Activated naive CD4-positive, alpha-beta T cell treated with Interleukin-2 at 50 U/mL for 16 hours (primary cell): ENCODE results near the gene INF2.
"Not testable (repeated sequence)": the region's sequence is repeated elsewhere in the genome, so short reads cannot be mapped to it uniquely, and the experiment has no call there.

Experiments
- DNase-seq: peaks from one replicate; pipeline ENCODE4 v3.0.0-alpha.2; 2020

The INF2 gene

GRCh38 chr14:104657563-104658324 lies 31.7 kb upstream of the INF2 start:
- DNase-seq = no peak

DNA sequence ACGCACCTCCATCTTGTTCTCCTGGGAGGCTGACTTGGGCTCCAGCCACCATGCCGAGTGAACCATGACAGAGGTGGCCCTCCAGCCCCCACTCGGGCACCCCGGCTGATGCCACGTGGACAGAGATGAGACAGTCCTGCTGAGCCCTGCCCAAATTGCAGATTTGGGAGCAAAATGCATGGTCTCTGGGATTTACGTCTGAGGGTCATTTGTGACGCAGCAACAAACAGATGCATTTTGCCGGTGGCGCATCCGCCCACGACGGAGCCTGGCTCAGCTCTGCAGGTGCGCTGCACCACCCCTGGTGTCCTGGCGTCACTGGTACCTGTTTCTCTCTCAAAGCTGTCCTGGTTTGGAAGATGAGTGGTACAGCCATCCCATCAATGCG lies 31.1 kb upstream of the INF2 start:
- DNase-seq = no peak

DNA sequence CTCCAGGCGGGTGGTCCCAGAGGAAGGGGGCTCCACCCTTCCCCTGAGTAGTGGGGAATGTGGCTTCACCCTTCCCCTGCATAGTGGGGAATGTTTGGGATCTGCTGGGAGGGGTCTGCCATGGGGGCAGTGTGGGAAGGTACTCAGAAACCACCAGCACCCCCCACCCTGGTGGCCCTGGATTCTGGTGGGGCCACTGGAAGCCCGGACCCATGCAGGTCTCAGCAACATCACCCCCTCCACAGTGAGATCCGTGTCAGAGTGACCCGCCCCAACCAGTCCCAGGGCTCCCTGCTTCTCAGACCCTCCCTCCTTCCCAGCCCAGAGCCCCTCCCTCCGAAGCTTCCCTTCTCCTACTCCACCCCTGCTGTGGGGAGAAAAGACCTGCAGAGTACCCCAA lies 30.3 kb upstream of the INF2 start:
- no peak for DNase-seq

GRCh38 chr14:104659764-104660523 lies 29.5 kb upstream of the INF2 start:
- no peak for DNase-seq

- DNase-seq = no peak
Measured at GRCh38 chr14:104660597-104660996, 28.8 kb upstream of the INF2 start.

DNA sequence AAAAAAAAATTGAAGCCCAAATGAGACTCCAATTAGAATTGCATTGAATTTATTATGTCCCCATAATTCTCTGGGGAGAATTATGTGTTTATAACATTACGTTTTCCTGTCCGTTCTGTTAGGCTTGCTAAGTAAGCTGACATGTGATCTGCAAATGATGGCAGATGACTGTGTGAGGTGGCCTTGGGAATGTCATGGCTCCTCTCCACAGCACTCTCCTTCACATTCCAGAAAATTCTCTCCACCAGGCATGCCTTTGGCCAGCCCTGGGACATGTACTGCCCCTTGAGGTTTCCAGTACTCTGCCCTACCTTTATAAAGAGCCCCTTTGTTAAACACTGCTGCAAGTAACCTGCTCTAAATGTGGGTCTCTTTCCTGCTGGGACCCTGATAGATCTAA lies 28.3 kb upstream of the INF2 start:
- no peak for DNase-seq

DNA sequence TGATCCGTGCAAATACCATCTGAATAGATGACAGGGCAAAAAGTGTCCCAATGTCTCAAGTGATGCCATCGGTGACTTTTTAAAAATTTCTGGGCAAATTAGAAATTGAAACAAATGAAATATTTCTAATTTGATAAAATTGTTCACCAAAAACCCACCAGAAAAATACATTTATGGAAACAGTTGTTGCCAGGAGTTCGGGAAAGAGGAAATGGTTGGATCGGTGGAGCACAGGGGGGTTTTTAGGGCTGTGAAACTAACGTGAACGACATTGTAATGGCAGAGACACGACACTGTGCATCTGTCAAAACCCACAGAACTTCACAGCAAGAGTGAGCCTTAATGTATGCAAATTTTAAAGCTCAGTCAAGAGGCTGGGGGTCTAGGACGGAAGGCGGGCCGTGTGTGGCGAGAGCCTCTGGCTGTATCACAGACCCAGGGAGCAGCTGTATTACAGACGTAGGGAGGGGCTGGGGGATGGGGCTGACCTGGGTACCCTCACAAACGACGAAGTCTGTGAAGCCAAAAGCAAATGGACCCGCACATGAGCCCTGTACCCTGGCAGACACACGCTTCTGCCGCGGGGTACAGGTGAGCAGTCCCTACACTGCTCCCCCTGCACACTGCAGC lies 27.8 kb upstream of the INF2 start:
- not testable (repeated sequence) for DNase-seq

DNA sequence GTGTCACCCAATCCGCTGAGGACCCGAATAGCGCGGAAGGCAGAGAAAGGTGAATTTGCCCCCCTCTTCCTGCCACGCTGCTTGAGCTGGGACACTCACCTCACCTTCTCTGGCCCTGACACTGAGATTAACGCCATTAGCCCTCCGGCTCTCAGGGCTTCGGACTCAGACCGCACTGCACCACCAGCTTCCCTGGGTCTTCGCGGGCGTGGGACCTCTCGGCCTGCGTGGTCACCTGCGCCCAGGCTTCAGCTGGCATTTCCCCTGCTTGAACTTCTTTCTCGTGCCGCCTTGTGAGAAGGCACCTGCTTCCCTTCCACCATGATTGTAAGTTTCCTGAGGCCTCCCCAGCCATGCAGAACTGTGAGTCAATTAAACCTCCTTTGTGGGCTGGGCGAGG lies 26.9 kb upstream of the INF2 start:
- not testable (repeated sequence) for DNase-seq

DNA sequence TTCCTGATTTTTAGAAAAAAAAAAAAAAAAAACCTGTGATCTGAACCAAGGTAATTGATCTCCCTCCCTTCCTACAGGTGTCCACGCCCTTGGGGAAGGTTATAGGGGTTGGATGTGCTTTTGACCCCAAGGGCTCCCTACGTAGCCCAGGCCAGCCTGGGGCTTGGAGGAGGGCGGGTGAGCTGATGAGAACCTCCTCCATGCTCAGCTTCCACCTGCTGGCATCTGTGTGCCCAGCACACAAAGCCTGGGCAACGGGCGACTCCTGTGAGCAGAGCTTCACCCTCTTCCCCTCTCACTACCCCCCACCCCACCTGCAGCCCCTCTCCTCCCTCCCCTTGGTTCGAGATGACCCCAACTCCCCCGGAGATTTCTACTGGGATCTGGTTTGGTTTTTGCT lies 25.3 kb upstream of the INF2 start:
- DNase-seq = no peak

DNA sequence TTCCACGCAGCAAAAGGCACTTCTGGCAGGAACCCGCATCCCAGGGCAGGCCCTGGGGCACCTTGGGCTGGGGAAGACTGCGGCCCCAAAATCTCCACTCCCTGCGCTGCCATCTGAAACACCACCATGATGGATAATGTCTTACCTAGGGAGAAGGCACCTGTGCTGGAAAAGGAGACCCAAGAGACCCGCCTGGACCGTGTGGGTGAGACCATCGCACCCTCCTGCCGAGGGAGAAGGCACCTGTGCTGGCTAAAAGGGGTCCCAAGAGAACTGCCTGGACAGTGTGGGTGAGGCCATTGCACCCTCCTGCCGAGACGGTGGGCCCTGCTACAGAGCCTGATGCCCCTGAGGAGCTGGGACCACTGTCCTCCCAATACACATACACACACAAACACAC lies 24.8 kb upstream of the INF2 start:
- DNase-seq = no peak

- DNase-seq = no peak
Measured at GRCh38 chr14:104665114-104665656, 24.2 kb upstream of the INF2 start.

- peak; percentile 43 for DNase-seq
Measured at GRCh38 chr14:104665657-104666522, 23.5 kb upstream of the INF2 start.

DNA sequence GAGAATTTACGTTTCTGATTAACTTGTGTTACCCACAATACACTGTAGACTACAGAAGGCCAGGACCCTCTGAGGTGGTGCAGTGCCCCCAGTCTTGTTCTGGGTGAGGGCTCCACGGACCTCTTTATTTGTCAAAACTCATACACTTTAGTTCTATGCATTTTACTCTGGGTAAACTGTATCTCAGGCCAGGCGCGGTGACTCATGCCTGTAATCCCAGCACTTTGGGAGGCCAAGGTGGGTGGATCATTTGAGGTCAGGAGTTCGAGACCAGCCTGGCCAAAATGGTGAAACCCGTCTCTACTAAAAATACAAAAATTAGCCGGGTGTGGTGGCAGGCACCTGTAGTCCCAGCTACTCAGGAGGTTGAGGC lies 22.9 kb upstream of the INF2 start:
- DNase-seq = not testable (repeated sequence)

- no peak for DNase-seq
Measured at GRCh38 chr14:104666981-104667380, 22.4 kb upstream of the INF2 start.

DNA sequence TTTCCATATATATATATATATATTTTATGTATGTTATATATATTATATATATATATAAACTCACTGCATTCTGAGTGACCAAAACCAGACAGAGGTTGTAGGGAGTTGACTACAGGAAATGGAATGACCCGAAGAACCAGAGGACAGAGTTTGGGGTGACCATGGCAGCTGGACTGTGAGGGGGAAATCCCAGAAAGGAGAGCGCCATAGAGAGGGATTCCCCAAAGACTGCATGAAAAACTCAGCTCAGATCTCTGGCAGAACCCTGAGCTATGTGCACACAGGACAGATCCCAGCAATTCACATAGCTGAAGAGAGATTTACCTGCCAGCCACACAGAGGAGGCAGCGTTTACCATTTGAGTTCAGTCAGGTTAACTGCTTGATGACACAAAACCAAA lies 19.7 kb upstream of the INF2 start:
- DNase-seq = no peak

DNA sequence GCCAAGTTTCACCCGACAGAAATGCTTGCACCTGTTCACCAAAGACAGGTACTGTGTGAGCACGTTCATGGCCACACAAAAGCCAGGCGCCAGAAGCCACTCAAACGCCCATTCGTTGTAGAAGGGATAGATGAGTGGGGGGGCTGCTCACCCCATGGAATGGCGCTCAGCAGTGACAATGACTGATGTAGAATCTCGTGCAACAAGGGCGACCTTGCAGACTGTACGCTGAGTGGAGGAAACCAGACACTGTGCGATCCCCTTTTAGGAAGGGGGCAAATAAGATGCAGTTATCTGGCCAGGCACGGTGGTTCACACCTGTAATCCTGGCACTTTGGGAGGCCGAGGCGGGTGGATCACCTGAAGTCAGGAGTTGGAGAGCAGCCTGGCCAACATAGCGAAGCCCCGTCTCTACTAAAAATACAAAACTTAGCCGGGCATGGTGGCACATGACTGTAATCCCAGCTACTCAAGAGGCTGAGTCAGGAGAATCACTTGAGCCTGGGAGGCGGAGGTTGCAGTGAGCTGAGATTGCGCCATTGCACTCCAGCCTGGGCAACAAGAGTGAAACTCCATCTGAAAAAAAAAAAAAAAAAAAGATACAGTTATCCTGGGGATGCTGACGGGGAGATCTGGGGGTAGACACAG lies 18.0 kb upstream of the INF2 start:
- DNase-seq = not testable (repeated sequence)

- not testable (repeated sequence) for DNase-seq
Measured at GRCh38 chr14:104672119-104672518, 17.3 kb upstream of the INF2 start.

GRCh38 chr14:104673481-104673880 lies 15.9 kb upstream of the INF2 start:
- DNase-seq = no peak

GRCh38 chr14:104675447-104675846 lies 14.0 kb upstream of the INF2 start:
- no peak for DNase-seq

GRCh38 chr14:104676130-104676693 lies 13.2 kb upstream of the INF2 start:
- no peak for DNase-seq

GRCh38 chr14:104676694-104677511 lies 12.5 kb upstream of the INF2 start:
- peak; percentile 72 for DNase-seq
